Measurements from ENCODE around the gene RFK.

RFK gene

DNA sequence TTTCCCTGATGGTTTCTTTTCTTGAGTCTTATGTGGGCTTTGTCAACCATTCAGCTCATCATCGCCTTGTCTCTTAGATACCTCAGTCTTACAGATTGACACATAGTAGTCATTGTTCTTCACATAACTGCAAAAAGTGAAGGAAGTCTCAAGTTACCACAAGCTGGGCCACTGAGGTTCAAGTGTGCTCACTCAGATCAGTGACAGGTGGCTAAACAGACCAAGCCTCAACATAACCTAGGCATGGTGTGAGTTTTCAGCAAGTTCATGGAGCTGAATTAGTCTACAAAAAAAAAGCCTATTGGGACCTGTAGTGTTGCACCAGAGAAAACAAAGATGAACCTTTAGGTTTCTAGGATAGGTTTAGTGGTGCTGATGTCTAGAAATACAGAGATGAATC is 58.2 kb downstream of the RFK start:
- no peak for TF ChIP-seq CTCF (IDR thresholded peaks at IDR 0.05; ENCODE audit: low read length, missing control alignments)
- no peak for DNase-seq (ENCODE audit: low read depth)

More for the DNA sequence above, 58.2 kb downstream of the RFK start:
- H3K4me3 ChIP-seq (replicated peaks; ENCODE audit: low read depth, low read length) = no peak overlapping the region

Data from fibroblast of pulmonary artery (primary cell).